Retinal pigment epithelial cell (primary cell): ENCODE results near the gene ARSD.
"Not testable (repeated sequence)": the region's sequence is repeated elsewhere in the genome, so short reads cannot be mapped to it uniquely, and the experiment has no call there.

Experiments
- DNase-seq: peaks from one replicate; pipeline ENCODE4 v3.0.0-alpha.2; 2010; ENCODE audit warnings: low read depth
- H3K4me3 ChIP-seq: 2 replicates; pipeline ENCODE4 v1.5.1; 2011; ENCODE audit warnings: mild to moderate bottlenecking, low read length, control low read depth, moderate library complexity
- CTCF ChIP-seq: conservative IDR thresholded peaks from 2 replicates; pipeline ENCODE4 v1.5.1; 2011; ENCODE audit warnings: low read depth, low read length, control low read depth, inconsistent platforms

ARSD gene

GRCh38 chrX:2967012-2967411, 37.9 kb upstream of the ARSD start:
- TF ChIP-seq CTCF, result no peak
- no peak for DNase-seq
- no peak overlapping the region for H3K4me3 ChIP-seq

- DNase-seq, result no peak
- TF ChIP-seq CTCF, result no peak
- no peak overlapping the region for H3K4me3 ChIP-seq
These were observed 36.8 kb upstream of the ARSD start for GRCh38 chrX:2965965-2966364.

- H3K4me3 ChIP-seq, DNase-seq: not testable (repeated sequence)
These were observed 35.1 kb upstream of the ARSD start for GRCh38 chrX:2963992-2964794.

- DNase-seq, H3K4me3 ChIP-seq: not testable (repeated sequence)
These were observed 34.3 kb upstream of the ARSD start for GRCh38 chrX:2963449-2963848.

GRCh38 chrX:2962381-2962780, 33.2 kb upstream of the ARSD start:
- no peak overlapping the region for H3K4me3 ChIP-seq
- DNase-seq, result no peak
- no peak for TF ChIP-seq CTCF

- no peak for DNase-seq
- no peak for TF ChIP-seq CTCF
These were observed 31.8 kb upstream of the ARSD start for GRCh38 chrX:2960861-2961515.

GRCh38 chrX:2958199-2958598, 29.1 kb upstream of the ARSD start:
- no peak for DNase-seq
- no peak for TF ChIP-seq CTCF
- no peak overlapping the region for H3K4me3 ChIP-seq

More at GRCh38 chrX:2960861-2961515, 31.8 kb upstream of the ARSD start:
- no peak overlapping the region for H3K4me3 ChIP-seq

- TF ChIP-seq CTCF, result no peak
- DNase-seq, result no peak
- no peak overlapping the region for H3K4me3 ChIP-seq
These were observed 26.7 kb upstream of the ARSD start for GRCh38 chrX:2955838-2956237.
